HG03135 (cell line): ENCODE measurements around the gene BANF1.

Experiments
- ATAC-seq: cut with Tn5 transposase; IDR thresholded peaks from one replicate; pipeline ENCODE4 v1.9.1; 2021; ENCODE audit warnings: mild to moderate bottlenecking, moderate library complexity; ENCODE audit not compliant: unreplicated experiment

Gene BANF1, protein sequence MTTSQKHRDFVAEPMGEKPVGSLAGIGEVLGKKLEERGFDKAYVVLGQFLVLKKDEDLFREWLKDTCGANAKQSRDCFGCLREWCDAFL

DNA sequence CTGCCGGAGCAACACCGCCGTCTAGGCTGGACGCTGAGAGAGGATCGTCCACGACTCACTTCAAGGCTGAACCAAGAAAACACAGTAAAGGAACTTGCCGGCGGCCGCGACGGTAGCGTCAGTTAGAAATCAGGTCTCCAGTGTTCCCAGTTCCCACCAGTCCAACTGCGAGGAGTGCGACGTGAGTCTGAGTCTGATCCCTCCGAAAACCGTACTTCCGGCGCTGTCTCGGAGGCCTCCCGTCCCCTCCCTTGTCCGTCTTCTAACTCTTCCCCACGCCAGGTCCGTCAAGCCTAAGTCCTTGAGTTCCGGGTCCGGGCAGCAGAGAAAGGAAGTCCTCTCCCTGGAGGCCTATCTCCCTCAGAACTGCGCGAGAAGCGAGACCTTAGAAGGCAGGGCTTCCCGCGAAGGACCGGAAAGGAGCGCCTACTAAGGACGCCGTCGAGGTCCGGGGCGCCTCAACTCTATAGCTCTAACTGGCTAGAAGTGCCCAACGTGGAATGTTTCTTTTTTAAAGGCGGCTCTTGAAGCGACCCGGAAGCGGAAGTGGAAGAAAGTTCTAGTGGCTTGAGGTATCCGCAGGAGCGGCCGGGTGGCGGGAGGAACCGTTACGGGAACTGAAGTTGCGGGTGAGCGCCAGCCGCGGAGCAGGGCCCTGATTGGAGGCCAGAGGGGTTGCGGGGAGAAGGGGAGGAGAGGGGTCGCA is at the start of gene BANF1, which contains the start of gene EIF1AD:
BANF1 (plus strand) TSS at position 562 of the 706 bp plus-strand sequence. CDS start 748 bp downstream, outside the sequence.
EIF1AD (minus strand) TSS at position 216 of the 706 bp plus-strand sequence. CDS start 1,768 bp downstream, outside the sequence.
- ATAC-seq, result peak; percentile 64

- no peak for ATAC-seq
Observed at GRCh38 chr11:65953471-65953870, 48.8 kb upstream of the BANF1 start.

GRCh38 chr11:65954771-65955170 is 47.5 kb upstream of the BANF1 start:
- ATAC-seq, result no peak

DNA sequence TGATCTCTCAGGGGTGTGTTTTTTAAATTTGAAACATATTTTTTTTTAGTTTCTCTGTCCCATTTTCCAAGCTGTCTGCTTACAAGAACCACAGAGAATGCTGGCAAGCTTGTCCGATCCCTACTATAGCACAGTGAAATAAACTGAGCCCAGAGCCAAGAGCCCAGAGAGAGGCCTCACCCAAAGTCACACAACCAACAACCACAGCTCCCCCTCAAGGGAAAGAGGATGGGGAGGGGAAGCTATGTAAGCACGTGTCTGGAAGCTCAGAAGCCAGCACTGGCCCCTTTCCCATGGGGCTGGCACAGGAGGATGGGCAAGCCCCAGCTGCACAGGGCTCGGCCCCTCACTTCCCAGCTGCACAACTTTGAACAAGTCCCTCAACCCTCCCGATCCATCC is 44.0 kb upstream of the BANF1 start:
- no peak for ATAC-seq

DNA sequence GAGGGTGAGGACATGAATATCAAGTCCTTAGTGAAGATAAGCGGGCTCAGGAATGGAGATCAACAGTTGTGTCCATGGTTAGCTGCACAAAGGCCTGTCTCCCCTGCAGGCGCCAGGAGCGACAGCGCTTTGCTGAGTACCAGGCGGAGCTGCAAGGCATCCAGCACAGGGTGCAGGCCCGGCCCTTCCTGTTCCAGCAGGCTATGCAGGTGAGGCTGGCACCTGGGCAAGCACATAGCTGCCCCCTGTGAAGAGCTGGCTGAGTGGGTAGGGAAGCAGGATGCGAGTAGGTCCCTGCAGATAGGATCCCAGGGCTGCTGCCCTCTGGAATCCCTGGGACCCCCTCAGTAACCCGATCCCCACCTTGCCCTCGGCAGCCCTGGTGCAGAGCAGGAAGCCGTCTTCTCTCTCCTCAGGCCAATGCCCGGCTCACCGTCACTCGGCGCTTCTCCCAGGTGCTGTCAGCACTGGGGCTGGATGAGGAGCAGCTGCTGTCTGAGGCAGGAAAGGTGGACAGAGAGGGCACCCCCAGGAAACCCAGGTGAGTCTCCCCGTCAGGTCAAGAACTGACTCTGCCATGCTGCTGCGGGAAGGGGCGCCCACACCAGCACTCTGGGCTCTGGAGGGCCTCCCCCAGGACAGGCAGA is 43.4 kb upstream of the BANF1 start:
- no peak for ATAC-seq

DNA sequence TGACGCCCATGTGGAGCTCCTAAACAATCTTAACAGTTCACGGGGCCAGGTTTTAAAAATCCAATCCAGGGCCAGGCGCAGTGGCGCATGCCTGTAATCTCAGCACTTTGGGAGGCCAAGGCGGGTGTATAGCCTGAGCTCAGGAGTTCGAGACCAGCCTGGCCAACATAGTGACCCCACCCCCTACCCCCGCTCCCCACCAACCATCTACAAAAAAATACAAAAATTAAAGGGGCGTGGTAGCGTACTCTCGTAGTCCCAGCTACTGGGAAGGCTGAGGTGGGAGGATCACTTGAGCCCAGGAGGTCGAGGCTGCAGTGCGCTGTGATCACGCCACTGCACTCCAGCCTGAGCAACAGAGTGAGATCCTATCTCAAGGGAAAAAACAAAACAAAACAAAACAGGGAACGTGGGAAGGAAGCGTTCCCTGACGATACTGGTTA is 41.5 kb upstream of the BANF1 start:
- no peak for ATAC-seq

DNA sequence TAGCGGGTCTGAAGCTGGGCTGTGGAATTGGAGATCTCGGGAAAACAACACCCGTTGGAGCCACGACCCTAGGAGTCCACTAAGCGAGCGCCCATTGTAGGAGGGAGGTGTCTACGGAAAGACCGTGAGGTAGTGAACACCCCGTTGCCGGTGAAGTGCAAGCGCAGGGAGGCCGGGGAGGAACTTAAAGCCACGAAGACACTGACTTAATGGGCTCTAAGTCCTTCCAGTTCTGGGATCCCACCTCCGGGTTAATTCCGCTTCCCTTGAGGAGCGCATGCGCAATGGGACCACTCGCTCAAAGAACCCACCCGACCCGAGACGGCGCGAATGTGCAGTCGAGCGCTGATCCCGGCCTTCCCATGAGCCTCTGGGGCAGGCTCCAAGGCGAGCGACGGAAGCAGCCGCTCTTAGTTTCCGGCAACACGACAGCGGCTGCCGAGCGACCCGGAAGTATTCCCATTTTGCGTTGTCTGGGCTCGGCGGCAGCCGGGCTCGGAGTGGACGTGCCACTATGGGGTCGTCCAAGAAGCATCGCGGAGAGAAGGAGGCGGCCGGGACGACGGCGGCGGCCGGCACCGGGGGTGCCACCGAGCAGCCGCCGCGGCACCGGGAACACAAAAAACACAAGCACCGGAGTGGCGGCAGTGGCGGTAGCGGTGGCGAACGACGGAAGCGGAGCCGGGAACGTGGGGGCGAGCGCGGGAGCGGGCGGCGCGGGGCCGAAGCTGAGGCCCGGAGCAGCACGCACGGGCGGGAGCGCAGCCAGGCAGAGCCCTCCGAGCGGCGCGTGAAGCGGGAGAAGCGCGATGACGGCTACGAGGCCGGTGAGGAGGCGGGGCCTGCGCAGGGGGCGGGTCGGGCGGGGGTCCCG is 40.8 kb upstream of the BANF1 start, which contains the start of gene SART1:
SART1 (plus strand) TSS at position 468 of the 874 bp plus-strand sequence; CDS start at position 515, 47 bp downstream.
- peak; percentile 74 for ATAC-seq

GRCh38 chr11:65962141-65962564 is 40.1 kb upstream of the BANF1 start:
- ATAC-seq, result no peak

DNA sequence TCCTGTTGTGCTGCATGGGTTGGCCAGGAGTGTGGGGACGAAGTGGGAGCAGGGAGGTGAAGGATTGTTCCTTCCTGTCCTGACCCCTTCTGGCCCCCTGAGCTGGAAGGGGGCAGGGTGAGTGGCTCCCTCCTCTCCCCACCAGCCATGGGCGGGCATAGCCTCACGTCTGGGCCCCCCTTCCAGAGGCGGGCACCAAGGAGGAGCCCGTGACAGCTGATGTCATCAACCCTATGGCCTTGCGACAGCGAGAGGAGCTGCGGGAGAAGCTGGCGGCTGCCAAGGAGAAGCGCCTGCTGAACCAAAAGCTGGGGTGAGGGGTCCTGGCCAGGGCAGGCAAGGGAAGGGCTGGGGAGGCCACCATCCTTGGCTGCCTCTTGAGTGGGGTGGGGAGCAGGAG is 37.4 kb upstream of the BANF1 start:
- no peak for ATAC-seq

DNA sequence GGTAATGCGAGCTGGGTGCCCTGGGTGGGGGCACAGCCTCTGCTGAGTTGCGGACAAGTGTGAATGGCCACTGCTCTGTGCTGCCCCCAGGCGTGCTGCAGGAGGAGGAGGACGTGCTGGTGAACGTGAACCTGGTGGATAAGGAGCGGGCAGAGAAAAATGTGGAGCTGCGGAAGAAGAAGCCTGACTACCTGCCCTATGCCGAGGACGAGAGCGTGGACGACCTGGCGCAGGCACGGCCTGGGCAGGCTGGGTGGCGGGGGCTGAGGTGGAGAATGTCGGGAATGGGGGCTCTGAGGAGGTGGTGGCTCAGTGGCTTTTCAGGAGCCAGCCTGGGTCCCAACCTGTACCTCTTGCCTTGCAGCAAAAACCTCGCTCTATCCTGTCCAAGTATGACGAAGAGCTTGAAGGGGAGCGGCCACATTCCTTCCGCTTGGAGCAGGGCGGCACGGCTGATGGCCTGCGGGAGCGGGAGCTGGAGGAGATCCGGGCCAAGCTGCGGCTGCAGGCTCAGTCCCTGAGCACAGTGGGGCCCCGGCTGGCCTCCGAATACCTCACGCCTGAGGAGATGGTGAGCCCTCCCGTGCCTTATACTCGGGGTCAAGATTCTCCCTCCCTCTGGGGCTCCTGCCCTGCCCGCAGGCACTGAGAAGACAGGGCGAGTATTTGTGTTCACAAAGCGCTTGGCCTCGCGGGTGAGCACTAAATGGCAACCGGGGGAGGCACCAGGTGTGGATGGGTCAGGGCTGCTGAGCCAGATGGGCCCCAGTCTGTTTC is 36.1 kb upstream of the BANF1 start:
- no peak for ATAC-seq

- ATAC-seq, result no peak
Observed at GRCh38 chr11:65967329-65967934, 34.9 kb upstream of the BANF1 start.

DNA sequence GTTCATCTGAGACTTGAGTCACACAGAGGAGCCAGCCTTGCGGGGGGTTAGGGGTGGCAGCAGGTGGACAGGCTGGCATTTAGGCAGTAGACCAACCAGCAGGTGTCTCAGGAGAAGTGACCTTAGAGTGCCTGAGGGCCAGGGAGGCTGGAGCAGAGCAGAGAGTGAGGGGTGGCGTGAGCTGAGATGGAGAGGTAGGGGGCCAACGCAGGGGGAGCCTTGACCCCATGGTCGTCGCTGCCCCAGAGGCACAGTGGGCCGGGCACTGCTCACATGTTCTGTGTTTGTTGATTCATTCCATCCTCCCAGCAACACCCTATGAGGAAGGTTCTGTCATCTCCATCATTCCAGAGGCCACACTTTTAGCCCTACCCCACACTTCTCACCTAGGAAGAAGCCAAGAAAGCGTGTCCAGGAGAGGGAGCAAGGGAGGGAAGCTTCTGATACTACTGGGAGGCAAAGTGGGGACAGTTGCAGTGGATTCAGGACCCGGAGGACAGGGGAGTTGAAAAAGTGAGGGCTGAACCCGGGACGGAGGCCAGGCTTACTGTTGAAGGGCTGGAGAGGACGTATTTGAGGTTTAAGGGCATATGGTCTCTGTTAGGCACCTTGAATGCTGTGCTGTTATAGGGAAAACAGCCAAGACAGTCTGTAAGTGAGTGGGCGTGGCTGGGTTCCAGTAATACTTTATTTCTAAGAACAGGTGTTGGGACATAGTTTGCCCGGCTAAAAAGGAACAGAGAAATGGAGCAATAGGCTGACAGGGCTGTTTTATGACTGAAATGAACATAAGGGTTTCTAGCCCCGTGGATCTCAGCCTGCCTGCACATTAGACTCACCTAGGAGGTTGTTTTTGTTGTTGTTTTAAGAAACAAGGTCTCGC is 33.5 kb upstream of the BANF1 start:
- no peak for ATAC-seq

- ATAC-seq, result no peak
Observed at GRCh38 chr11:65972116-65972515, 30.2 kb upstream of the BANF1 start.

GRCh38 chr11:65973439-65974110 is 28.7 kb upstream of the BANF1 start:
- no peak for ATAC-seq

DNA sequence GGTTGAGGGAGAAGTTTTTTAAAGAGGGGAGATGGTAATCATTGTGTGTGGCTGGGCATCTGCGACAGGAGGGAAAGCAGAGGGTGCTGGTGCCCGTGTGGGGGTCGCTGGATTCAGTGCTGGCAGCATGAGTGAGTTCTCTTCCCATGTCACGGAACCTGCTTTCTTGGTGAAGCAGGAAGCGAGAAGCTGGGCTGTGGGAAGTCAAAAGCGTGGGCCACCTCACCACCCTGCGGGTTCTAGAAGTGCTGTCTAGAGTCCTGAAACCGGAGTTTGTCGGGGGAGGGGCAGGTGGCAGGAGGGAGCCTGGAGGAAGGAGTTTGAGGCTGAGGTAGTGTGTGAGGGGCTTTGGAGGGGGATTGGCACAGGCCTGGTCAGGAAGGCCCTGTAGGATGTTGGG is 26.5 kb upstream of the BANF1 start:
- ATAC-seq, result no peak

DNA sequence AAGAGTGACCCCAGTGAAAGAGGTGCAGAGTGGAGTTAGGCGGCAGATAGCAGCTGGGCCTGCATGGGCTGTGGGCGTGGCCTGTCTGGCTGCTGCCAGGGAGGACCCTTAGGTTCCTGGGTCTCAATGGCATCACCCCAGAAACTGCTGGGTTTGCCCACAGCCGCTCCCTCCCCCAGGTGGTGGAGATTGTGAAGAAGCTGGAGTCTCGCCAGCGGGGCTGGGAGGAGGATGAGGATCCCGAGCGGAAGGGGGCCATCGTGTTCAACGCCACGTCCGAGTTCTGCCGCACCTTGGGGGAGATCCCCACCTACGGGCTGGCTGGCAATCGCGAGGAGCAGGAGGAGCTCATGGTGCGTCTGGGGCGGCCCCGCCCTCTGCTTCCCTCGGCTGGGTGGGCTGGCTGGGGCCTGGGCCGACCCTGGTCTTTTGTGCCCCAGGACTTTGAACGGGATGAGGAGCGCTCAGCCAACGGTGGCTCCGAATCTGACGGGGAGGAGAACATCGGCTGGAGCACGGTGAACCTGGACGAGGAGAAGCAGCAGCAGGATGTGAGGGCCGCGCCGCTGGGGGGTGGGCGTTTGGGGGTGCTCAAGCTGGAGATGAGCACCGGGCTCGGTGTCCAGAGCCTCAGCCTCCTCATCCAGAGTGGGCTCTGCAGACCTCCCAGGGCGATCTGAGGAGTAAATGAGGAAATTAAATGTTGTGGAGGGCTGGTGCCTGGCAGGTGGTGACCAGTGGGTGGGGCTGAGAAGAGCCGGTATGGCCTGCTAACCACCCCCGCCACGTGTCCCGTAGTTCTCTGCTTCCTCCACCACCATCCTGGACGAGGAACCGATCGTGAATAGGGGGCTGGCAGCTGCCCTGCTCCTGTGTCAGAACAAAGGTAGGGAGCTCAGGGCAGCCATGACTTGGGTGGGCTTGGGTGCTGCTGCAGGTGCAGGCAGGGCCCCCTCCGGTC is 25.8 kb upstream of the BANF1 start:
- ATAC-seq, result no peak
